Fibroblast of pulmonary artery (primary cell): ENCODE data around the gene ROGDI.
A peak's percentile ranks its signal among the peaks of the same experiment; 100 is the strongest.

Experiments used
- DNase-seq: peaks from one replicate; pipeline ENCODE4 v3.0.0-alpha.2; 2010; ENCODE audit warnings: low read depth
- H3K4me3 ChIP-seq: replicated peaks from 2 replicates; pipeline ENCODE4 v1.5.1; 2011; ENCODE audit warnings: low read depth, mild to moderate bottlenecking, control low read depth, low read length, moderate library complexity
- CTCF ChIP-seq: IDR thresholded peaks from 2 replicates; pipeline ENCODE4 v1.5.1; 2011; ENCODE audit warnings: mild to moderate bottlenecking, control low read depth, low read length, inconsistent platforms; ENCODE audit errors: missing control alignments

ROGDI gene

GRCh38 chr16:4768549-4769305 lies 33.7 kb downstream of the ROGDI start:
- peak; percentile 95 for DNase-seq
- peak overlapping the region; percentile 70 for H3K4me3 ChIP-seq
- no peak for TF ChIP-seq CTCF

GRCh38 chr16:4767872-4768548 lies 34.4 kb downstream of the ROGDI start:
- no peak for TF ChIP-seq CTCF
- peak; percentile 26 for DNase-seq
- H3K4me3 ChIP-seq: peak overlapping the region; percentile 70

- DNase-seq: peak; percentile 96
- TF ChIP-seq CTCF: no peak
- H3K4me3 ChIP-seq: peak within 1 kb of the TSS; percentile 90
Measured at GRCh38 chr16:4766875-4767628, 35.4 kb downstream of the ROGDI start, which contains the start of gene ZNF500. Gene ZNF500 (minus strand): TSS chr16:4767162. CDS start chr16:4765978, 1,184 bp downstream.

- DNase-seq: no peak
Measured at GRCh38 chr16:4765511-4766474, 36.6 kb downstream of the ROGDI start.

GRCh38 chr16:4763791-4764190 lies 38.6 kb downstream of the ROGDI start:
- no peak overlapping the region for H3K4me3 ChIP-seq
- no peak for DNase-seq
- TF ChIP-seq CTCF: no peak

More at GRCh38 chr16:4765511-4766474, 36.6 kb downstream of the ROGDI start:
- peak overlapping the region; percentile 90 for H3K4me3 ChIP-seq
- TF ChIP-seq CTCF: no peak

- no peak for TF ChIP-seq CTCF
- H3K4me3 ChIP-seq: no peak overlapping the region
Measured at GRCh38 chr16:4762205-4762604, 40.2 kb downstream of the ROGDI start.

More at GRCh38 chr16:4762205-4762604, 40.2 kb downstream of the ROGDI start:
- no peak for DNase-seq
